NCI-H82 treated with DMSO at 0.1 percent for 48 hours (cell line): ENCODE data around the gene SND1.

Source experiments
- DNase-seq: peaks from one replicate; lab custom pipeline; 2025; ENCODE audit not compliant: unreplicated experiment; lab: John Stamatoyannopoulos, UW

Gene SND1

GRCh38 chr7:127980901-127981300 is 328.9 kb downstream of the SND1 start:
- DNase-seq, result no peak

- no peak for DNase-seq
These were observed 330.0 kb downstream of the SND1 start for GRCh38 chr7:127981965-127982364.

GRCh38 chr7:127983804-127984332 is 331.9 kb downstream of the SND1 start:
- DNase-seq, result no peak

GRCh38 chr7:127986581-127987521 is 334.9 kb downstream of the SND1 start:
- DNase-seq, result no peak

- DNase-seq, result no peak
These were observed 336.8 kb downstream of the SND1 start for GRCh38 chr7:127988751-127989150.

- no peak for DNase-seq
These were observed 341.3 kb downstream of the SND1 start for GRCh38 chr7:127993317-127993716.

- no peak for DNase-seq
These were observed 342.0 kb downstream of the SND1 start for GRCh38 chr7:127993987-127994386.

GRCh38 chr7:127995156-127995880 is 343.3 kb downstream of the SND1 start:
- DNase-seq, result no peak

- DNase-seq, result no peak
These were observed 343.9 kb downstream of the SND1 start for GRCh38 chr7:127995881-127996215.

GRCh38 chr7:127996253-127997071 is 344.5 kb downstream of the SND1 start:
- no peak for DNase-seq

GRCh38 chr7:127997226-127997922 is 345.4 kb downstream of the SND1 start:
- no peak for DNase-seq

GRCh38 chr7:127998671-127999070 is 346.7 kb downstream of the SND1 start:
- no peak for DNase-seq

- no peak for DNase-seq
These were observed 348.1 kb downstream of the SND1 start for GRCh38 chr7:128000048-128000447.

GRCh38 chr7:128000854-128001265 is 348.9 kb downstream of the SND1 start:
- DNase-seq, result no peak

GRCh38 chr7:128003167-128003566 is 351.2 kb downstream of the SND1 start:
- no peak for DNase-seq

- DNase-seq, result no peak
These were observed 351.8 kb downstream of the SND1 start for GRCh38 chr7:128003787-128004186.

- no peak for DNase-seq
These were observed 352.6 kb downstream of the SND1 start for GRCh38 chr7:128004623-128005022.

- DNase-seq, result no peak
These were observed 353.1 kb downstream of the SND1 start for GRCh38 chr7:128005117-128005516.

- no peak for DNase-seq
These were observed 353.8 kb downstream of the SND1 start for GRCh38 chr7:128005759-128006159.

- no peak for DNase-seq
These were observed 354.7 kb downstream of the SND1 start for GRCh38 chr7:128006550-128007302.
